Measurements from ENCODE around the gene LDB3. TPM values are rescaled to one million over a fixed set of nuclear protein-coding genes. Genes with fewer than 3 reads are reported as not detected.

Gene LDB3
- total RNA-seq, 1 experiment from 2014 or later: 0.08 TPM

GRCh38 chr10:86706401-86706841, 38.1 kb downstream of the LDB3 start:
- DNase-seq (ENCODE audit: low spot score): no peak

GRCh38 chr10:86706977-86707376, 38.7 kb downstream of the LDB3 start:
- no peak for DNase-seq (ENCODE audit: low spot score)

GRCh38 chr10:86707505-86707904, 39.2 kb downstream of the LDB3 start:
- DNase-seq (ENCODE audit: low spot score): no peak

- no peak for DNase-seq (ENCODE audit: low spot score)
These were observed 39.9 kb downstream of the LDB3 start for GRCh38 chr10:86708068-86708782.

GRCh38 chr10:86708783-86709380, 40.6 kb downstream of the LDB3 start:
- DNase-seq (ENCODE audit: low spot score): no peak

GRCh38 chr10:86709396-86710185, 41.3 kb downstream of the LDB3 start:
- no peak for DNase-seq (ENCODE audit: low spot score)

- peak; percentile 74 for DNase-seq (ENCODE audit: low spot score)
These were observed 42.7 kb downstream of the LDB3 start for GRCh38 chr10:86710987-86711512.

GRCh38 chr10:86711513-86712316, 43.4 kb downstream of the LDB3 start:
- no peak for DNase-seq (ENCODE audit: low spot score)

- DNase-seq (ENCODE audit: low spot score): no peak
These were observed 44.0 kb downstream of the LDB3 start for GRCh38 chr10:86712317-86712707.

- DNase-seq (ENCODE audit: low spot score): no peak
These were observed 47.0 kb downstream of the LDB3 start for GRCh38 chr10:86715156-86715795.

GRCh38 chr10:86715836-86716235, 47.5 kb downstream of the LDB3 start:
- no peak for DNase-seq (ENCODE audit: low spot score)

- DNase-seq (ENCODE audit: low spot score): no peak
These were observed 48.2 kb downstream of the LDB3 start for GRCh38 chr10:86716466-86716865.

- DNase-seq (ENCODE audit: low spot score): no peak
These were observed 50.2 kb downstream of the LDB3 start for GRCh38 chr10:86718556-86718955.

GRCh38 chr10:86721232-86721631, 52.9 kb downstream of the LDB3 start:
- no peak for DNase-seq (ENCODE audit: low spot score)

GRCh38 chr10:86723009-86723408, 54.7 kb downstream of the LDB3 start:
- no peak for DNase-seq (ENCODE audit: low spot score)

- DNase-seq (ENCODE audit: low spot score): no peak
These were observed 56.1 kb downstream of the LDB3 start for GRCh38 chr10:86724445-86724844.

- DNase-seq (ENCODE audit: low spot score): no peak
These were observed 57.8 kb downstream of the LDB3 start for GRCh38 chr10:86725980-86726676.

- no peak for DNase-seq (ENCODE audit: low spot score)
These were observed 58.3 kb downstream of the LDB3 start for GRCh38 chr10:86726677-86726999.

GRCh38 chr10:86727470-86727869, 59.2 kb downstream of the LDB3 start:
- no peak for DNase-seq (ENCODE audit: low spot score)

GRCh38 chr10:86728056-86728455, 59.7 kb downstream of the LDB3 start:
- DNase-seq (ENCODE audit: low spot score): no peak

- no peak for DNase-seq (ENCODE audit: low spot score)
These were observed 61.4 kb downstream of the LDB3 start for GRCh38 chr10:86729677-86730076.
